Measurements from ENCODE around the gene RMI1. TPM values are rescaled to one million over a fixed set of nuclear protein-coding genes. Genes with fewer than 3 reads are reported as not detected.

RMI1 gene
- total RNA-seq: 17.8 TPM

GRCh38 chr9:83980395-83981125, at the start of gene RMI1:
RMI1 (plus strand) TSS chr9:83980805; CDS start chr9:84000987, 20,182 bp downstream.

GRCh38 chr9:83979812-83980394, 702 bp upstream of the RMI1 start, which contains the start of gene HNRNPK:
HNRNPK (minus strand) TSS chr9:83980215; CDS start chr9:83978252, 1,963 bp downstream.

Small RNA genes lying within 50 kb of the gene (small RNA-seq; reads per million reads assigned to genes)
- gene RF00019: not detected

Other genes starting within 250 kb of the RMI1 start
- gene GKAP1, start 163.0 kb upstream of the RMI1 start, total RNA-seq: 18.5 TPM
- gene KIF27, start 59.4 kb upstream of the RMI1 start, total RNA-seq: 17.5 TPM
- 630 TPM for gene HNRNPK, start 590 bp upstream of the RMI1 start, total RNA-seq

Data from diencephalon (tissue), 1 donor.